Measurements from ENCODE around the gene KCNG4. TPM values are rescaled to one million over a fixed set of nuclear protein-coding genes. Genes with fewer than 3 reads are reported as not detected.

KCNG4 gene
- total RNA-seq, 8 experiments from 2014 or later = 0.05 to 0.66 (median 0.20) TPM; not detected in 1

DNA sequence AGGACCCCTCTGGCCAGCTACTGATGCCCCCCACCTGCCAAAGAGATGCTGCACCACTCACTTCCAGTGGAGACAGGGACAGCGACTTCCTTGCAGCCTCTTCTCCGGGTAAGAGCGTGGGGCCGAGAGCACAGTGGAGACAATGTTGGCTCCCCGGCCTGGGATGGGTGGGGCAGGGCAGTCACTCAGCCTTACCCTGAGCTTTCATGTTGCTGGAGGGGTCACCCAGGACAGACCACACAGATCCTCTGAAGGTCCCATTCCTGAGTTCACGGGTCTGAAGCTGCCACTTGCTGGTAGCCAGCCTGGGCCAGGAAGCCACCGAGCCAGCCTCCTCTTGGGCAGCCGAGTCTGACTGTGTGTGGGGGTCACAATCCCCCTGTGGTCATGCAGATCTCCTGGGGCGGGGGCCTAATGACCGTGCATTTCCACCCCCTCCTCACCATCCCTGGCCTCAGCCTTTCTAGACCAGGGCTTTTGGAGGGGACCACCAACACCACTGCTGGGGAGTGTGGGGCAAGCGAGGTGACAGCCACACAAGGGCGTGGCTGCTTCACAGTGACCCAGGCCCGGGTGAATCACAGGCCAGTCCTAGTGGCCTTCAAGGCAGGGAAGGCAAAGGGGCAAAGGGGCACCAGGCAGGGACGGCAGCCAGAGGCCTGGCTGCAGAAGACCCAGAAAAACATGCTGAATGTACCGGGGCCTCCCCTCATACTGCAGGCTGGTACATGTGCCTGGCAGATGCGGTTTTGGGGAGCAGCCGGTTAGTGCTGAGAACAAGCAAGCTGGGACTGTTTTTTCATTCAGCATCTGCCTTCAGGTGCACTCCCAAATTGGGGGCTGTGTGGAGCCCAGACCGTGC is 63.4 kb downstream of the KCNG4 start:
- WGBS, 10 experiments = 60 to 83% (median 73%) methylated on average over 1 to 6 of the region's 18 CpGs; no CpG with 5 or more reads in 7 of the 10 experiments
- peak in 5 of 8 experiments; percentile 2 to 12 (median 7) for ATAC-seq (replicated peaks in 6 of 8)
- in situ Hi-C loops (cut with MboI; ENCODE audit: low pct_unique_long_range_greater_than_20kb in 2 of 9, low sequenced_read_pairs in 9 of 9, unreplicated experiment in 9 of 9) = loop anchor here in 1 of 9 experiments (25.0 kb wide), 1 partner anchor 311 kb away; no protein-coding TSS in a partner anchor
- Histone ChIP-seq H3K4me1 (replicated peaks in 1 of 2) (peaks cover 13 to 14% of the 10 kb centered on the region in 2 donors), H3K4me3 (no peak overlapping the region), H3K27ac (peak overlapping the region in 1 of 2 donors; percentile 24)

DNA sequence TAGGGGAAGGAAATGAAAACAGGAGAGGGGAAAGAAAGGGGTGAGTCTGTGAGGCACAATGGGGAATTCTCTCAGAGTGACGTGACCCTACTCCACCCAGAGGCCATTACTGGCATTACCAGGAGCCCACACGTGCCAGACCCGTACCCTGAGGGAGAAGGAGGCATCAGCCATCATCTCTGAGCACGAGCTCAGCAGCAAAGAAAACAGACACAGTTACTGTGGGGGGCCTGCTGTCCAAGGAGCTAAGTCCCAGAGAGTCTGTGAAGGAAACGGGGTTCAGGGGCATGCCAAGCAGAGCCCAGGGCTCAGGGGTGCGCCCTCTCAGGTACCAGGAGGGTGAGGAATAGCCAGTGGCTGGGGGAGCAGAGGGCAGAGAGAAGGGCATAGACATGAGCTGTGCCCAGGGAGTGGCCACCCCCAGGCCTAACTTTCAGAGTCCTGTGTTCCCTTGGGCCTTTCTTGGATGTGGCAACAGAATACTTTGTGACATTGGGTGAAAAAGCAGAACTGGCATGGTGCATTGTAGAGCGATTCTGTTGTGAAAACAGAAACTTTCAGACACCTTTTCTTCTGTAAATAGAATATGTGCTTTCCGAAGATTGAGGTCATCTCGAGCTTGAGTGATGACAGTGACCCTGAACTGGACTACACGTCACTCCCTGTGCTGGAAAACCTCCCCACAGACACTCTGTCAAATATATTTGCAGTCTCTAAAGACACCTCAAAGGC is 64.3 kb downstream of the KCNG4 start:
- Histone ChIP-seq H3K4me3 (no peak overlapping the region), H3K4me1 (replicated peaks in 1 of 2) (peaks cover 13 to 14% of the 10 kb centered on the region in 2 donors), H3K27ac (peak overlapping the region in 1 of 2 donors; percentile 12)
- ATAC-seq (replicated peaks in 6 of 8) = peak in 6 of 8 experiments; percentile 12 to 67 (median 44)
- 20 to 78% (median 57%) methylated on average over 1 to 5 of the region's 10 CpGs; no CpG with 5 or more reads in 3 of the 10 experiments for WGBS, 10 experiments
- in situ Hi-C loops (cut with MboI; ENCODE audit: low pct_unique_long_range_greater_than_20kb in 2 of 9, low sequenced_read_pairs in 9 of 9, unreplicated experiment in 9 of 9) = loop anchor here in 1 of 9 experiments (25.0 kb wide), 1 partner anchor 312 kb away; no protein-coding TSS in a partner anchor

DNA sequence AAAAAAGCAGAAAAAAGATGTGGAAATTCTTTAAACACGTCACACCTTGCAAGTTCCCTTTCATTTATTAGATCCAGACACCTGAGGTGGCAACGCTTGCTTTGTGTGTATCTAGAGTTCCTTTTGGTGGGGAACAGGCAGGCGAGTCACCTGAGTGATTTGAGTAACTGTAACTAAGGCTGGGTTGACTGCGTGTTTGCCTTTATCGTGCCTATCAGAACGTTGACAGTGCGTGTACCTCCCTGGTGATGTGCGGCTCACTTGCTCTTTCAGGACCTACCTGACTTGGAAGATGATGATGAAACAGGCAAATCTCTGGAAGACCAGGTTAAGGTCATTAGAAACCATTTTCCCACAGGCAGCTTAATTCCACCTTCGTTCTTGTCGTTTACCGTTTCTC is 65.4 kb downstream of the KCNG4 start:
- WGBS, 10 experiments = 78 to 100% (median 87%) methylated on average over 4 to 10 of the region's 11 CpGs; no CpG with 5 or more reads in 4 of the 10 experiments
- ATAC-seq (replicated peaks in 6 of 8) = no peak
- H3K4me3 ChIP-seq = no peak overlapping the region
- no peak overlapping the region for H3K27ac ChIP-seq
- H3K4me1 ChIP-seq (replicated peaks in 1 of 2) = peaks cover 13 to 14% of the 10 kb centered on the region in 2 donors
- in situ Hi-C loops (cut with MboI; ENCODE audit: low pct_unique_long_range_greater_than_20kb in 2 of 9, low sequenced_read_pairs in 9 of 9, unreplicated experiment in 9 of 9) = no loop called here

DNA sequence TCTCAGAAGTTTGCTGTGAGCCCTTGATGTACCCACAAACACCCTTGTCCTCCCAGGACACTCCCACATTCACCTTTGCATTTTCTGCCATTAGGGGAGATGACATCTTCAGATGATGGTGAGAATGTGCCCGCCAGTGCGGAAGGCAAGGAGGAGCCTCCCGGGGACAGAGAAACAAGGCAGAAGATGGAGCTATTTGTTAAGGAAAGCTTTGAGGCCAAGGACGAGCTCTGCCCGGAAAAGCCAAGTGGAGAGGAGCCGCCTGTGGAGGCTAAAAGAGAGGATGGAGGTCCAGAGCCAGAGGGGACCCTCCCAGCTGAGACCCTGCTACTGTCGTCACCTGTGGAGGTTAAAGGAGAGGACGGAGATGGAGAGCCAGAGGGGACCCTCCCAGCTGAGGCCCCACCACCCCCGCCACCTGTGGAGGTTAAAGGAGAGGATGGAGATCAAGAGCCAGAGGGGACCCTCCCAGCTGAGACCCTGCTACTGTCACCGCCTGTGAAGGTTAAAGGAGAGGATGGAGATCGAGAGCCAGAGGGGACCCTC is 70.0 kb downstream of the KCNG4 start:
- in situ Hi-C loops (cut with MboI; ENCODE audit: low pct_unique_long_range_greater_than_20kb in 2 of 9, low sequenced_read_pairs in 9 of 9, unreplicated experiment in 9 of 9) = loop anchor here in 1 of 9 experiments (10.0 kb wide), 1 partner anchor 85 kb away; no protein-coding TSS in a partner anchor
- no peak overlapping the region for H3K27ac ChIP-seq
- no peak for ATAC-seq (replicated peaks in 6 of 8)
- H3K4me3 ChIP-seq = no peak overlapping the region
- no peaks in the 10 kb centered on the region for H3K4me1 ChIP-seq (replicated peaks in 1 of 2)
- WGBS, 10 experiments = 40 to 100% (median 69%) methylated on average over 1 to 7 of the region's 11 CpGs; no CpG with 5 or more reads in 4 of the 10 experiments

Other genes with a start within 250 kb of the KCNG4 start
- 1 to 10 TPM in 3 of 8 experiments, under 1 TPM in 1, not detected in 4; 0.27 to 1.9 (median 1.5) TPM for gene SLC38A8, start 197.2 kb downstream of the KCNG4 start, total RNA-seq
- 100 to 1,000 TPM in 3 of 8 experiments, 10 to 100 TPM in 5; 42.5 to 166 (median 62.3) TPM for gene MBTPS1, start 123.1 kb downstream of the KCNG4 start, total RNA-seq
- 10 to 100 TPM; 20.1 to 63.7 (median 48.1) TPM for gene HSDL1, start 94.8 kb downstream of the KCNG4 start, total RNA-seq
- gene DNAAF1, start 94.7 kb downstream of the KCNG4 start, total RNA-seq = 10 to 100 TPM in 1 of 8 experiments, 1 to 10 TPM in 4, under 1 TPM in 3; 0.36 to 17.7 (median 1.2) TPM
- gene TAF1C, start 53.0 kb downstream of the KCNG4 start, total RNA-seq = 10 to 100 TPM; 13.1 to 58.4 (median 18.2) TPM
- gene ADAD2, start 48.9 kb downstream of the KCNG4 start, total RNA-seq = 1 to 10 TPM in 2 of 8 experiments, under 1 TPM in 3, not detected in 3; 0.05 to 2.1 (median 0.81) TPM
- 1 to 10 TPM in 6 of 8 experiments, under 1 TPM in 2; 0.27 to 4.0 (median 2.7) TPM for gene WFDC1, start 54.9 kb upstream of the KCNG4 start, total RNA-seq
- gene ATP2C2, start 128.5 kb upstream of the KCNG4 start, total RNA-seq = 1 to 10 TPM in 5 of 8 experiments, under 1 TPM in 3; 0.61 to 2.6 (median 1.3) TPM